ENCODE results near the gene ATG2B. TPM values are rescaled to one million over a fixed set of nuclear protein-coding genes. Genes with fewer than 3 reads are reported as not detected.
"Not testable (repeated sequence)": the region's sequence is repeated elsewhere in the genome, so short reads cannot be mapped to it uniquely, and the experiment has no call there.

ATG2B gene
- total and polyA plus RNA-seq, 2 of the 4 experiments (the other 2 are of a cell fraction) = 6.9 to 22.0 TPM

- Histone ChIP-seq H3K79me1 (ENCODE audit: low read depth in 1 of 2, low read length in 2 of 2) (peaks cover 30 to 45% of the 10 kb centered on the region in 2 experiments; a peak in 3 of 4 replicates), H4K5ac (ENCODE audit: low read depth, low read length) (no peak overlapping the region), H3K23ac (ENCODE audit: low read depth, low read length) (no peak overlapping the region; the same call in 1 of the 2 replicates), H3K18ac (ENCODE audit: low read depth, low read length) (no peak overlapping the region), H4K8ac (ENCODE audit: low read depth in 2 of 2, low read length in 2 of 2) (no peak overlapping the region), H3K27ac (ENCODE audit: insufficient read depth, low read length) (no peak overlapping the region), H4K20me1 (ENCODE audit: insufficient read depth, low read length) (peaks cover 19% of the 10 kb centered on the region; the same call in 1 of the 2 replicates), H2AK9ac (replicated peaks; ENCODE audit: low read depth, low read length, poor library complexity) (no peak overlapping the region), H3K27me3 (ENCODE audit: control insufficient read depth, insufficient read depth, low read length) (no peaks in the 10 kb centered on the region), H3K9me1 (ENCODE audit: insufficient read depth, low read length) (peaks cover 14% of the 10 kb centered on the region), H3K4me3 (ENCODE audit: insufficient read depth, low read depth, low read length) (no peak overlapping the region), H3K4me2 (ENCODE audit: low read depth, low read length) (no peak overlapping the region), H2BK120ac (ENCODE audit: low read depth, low read length) (no peak overlapping the region), H2AK5ac (ENCODE audit: low read depth, low read length) (no peak overlapping the region), H3K14ac (replicated peaks; ENCODE audit: low read depth, low read length) (no peak overlapping the region), H3K9me3 (ENCODE audit: control insufficient read depth, insufficient read depth, low read length) (no peaks in the 10 kb centered on the region), H2BK5ac (ENCODE audit: low read depth, low read length, poor library complexity, severe bottlenecking) (no peak overlapping the region), H3K4ac (ENCODE audit: low read depth, low read length) (no peak overlapping the region), H3K4me1 (ENCODE audit: control insufficient read depth, insufficient read depth, low read length) (peaks cover 5% of the 10 kb centered on the region; the same call in 1 of the 2 replicates), H3K9ac (ENCODE audit: low read depth, low read length) (no peak overlapping the region), H3K36me3 (ENCODE audit: control insufficient read depth, insufficient read depth, low read length) (no peaks in the 10 kb centered on the region), H3K56ac (ENCODE audit: extremely low read depth, insufficient read depth, low read length) (no peak overlapping the region), H2AFZ (replicated peaks; ENCODE audit: low read length, poor library complexity) (no peak overlapping the region), H4K91ac (ENCODE audit: insufficient read depth, low read depth, low read length) (no peak overlapping the region), H2BK20ac (ENCODE audit: low read depth, low read length) (no peak overlapping the region), H2BK15ac (ENCODE audit: low read depth, low read length) (no peak overlapping the region)
- CTCF ChIA-PET = no interaction called here
- dilution Hi-C loops (cut with HindIII; ENCODE audit: low sequenced_read_pairs, unreplicated experiment) (no loop called here), intact Hi-C loops (cut with micrococcal nuclease) (no loop called here), in situ Hi-C loops (cut with MboI; ENCODE audit: low sequenced_read_pairs) (no loop called here)
- TF ChIP-seq CHD1 (IDR thresholded peaks at IDR 0.05; ENCODE audit: low read depth, low read length) = no peak
- TF ChIP-seq MAFK (IDR thresholded peaks at IDR 0.05; ENCODE audit: low read depth, low read length) = no peak
- TF ChIP-seq, protein P1, sequence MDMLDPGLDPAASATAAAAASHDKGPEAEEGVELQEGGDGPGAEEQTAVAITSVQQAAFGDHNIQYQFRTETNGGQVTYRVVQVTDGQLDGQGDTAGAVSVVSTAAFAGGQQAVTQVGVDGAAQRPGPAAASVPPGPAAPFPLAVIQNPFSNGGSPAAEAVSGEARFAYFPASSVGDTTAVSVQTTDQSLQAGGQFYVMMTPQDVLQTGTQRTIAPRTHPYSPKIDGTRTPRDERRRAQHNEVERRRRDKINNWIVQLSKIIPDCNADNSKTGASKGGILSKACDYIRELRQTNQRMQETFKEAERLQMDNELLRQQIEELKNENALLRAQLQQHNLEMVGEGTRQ (IDR thresholded peaks at IDR 0.05; ENCODE audit: low read depth, low read length) = no peak
- no peak for TF ChIP-seq SMC3 (IDR thresholded peaks at IDR 0.05; ENCODE audit: low read depth, low read length)
- ATAC-seq (ENCODE audit: low read depth) = no peak
- POLR2A ChIA-PET (ENCODE audit: unreplicated experiment) = no interaction called here
- 86% methylated on average over 3 of the region's 7 CpGs; no CpG with 5 or more reads in 1 of the 2 experiments for whole genome bisulfite sequencing, 2 experiments (ENCODE audit: extremely low coverage in 2 of 2, insufficient read length in 1 of 2)
- DNase-seq = no peak
- BruUV-seq (replicated peaks) = no TSS peak
These were observed 13.7 kb downstream of the ATG2B start for GRCh38 chr14:96349286-96350075.

DNA sequence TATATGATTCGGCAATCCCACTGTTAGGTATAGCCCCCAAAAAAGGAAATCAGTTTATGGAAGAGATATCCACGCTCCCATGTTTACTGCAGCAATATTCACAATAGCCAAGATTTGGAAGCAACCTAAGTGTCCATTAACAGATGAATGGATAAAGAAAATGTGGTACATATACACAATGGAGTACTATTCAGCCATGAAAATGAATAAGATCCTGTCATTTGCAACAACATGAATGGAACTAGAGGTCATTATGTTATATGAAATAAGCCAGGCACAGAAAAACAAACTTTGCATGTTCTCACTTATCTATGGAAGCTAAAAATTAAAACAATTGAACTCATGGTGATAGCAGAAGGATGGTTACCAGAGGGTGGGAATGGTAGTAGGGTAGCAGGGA, 15.2 kb downstream of the ATG2B start:
- H2BK120ac ChIP-seq (ENCODE audit: low read depth, low read length); H4K91ac ChIP-seq (ENCODE audit: insufficient read depth, low read depth, low read length); H4K8ac ChIP-seq (ENCODE audit: low read depth in 2 of 2, low read length in 2 of 2); H4K5ac ChIP-seq (ENCODE audit: low read depth, low read length); H3K9me1 ChIP-seq (ENCODE audit: insufficient read depth, low read length); H3K18ac ChIP-seq (ENCODE audit: low read depth, low read length); ATAC-seq (ENCODE audit: low read depth); dilution Hi-C loops (cut with HindIII; ENCODE audit: low sequenced_read_pairs, unreplicated experiment); H2BK5ac ChIP-seq (ENCODE audit: low read depth, low read length, poor library complexity, severe bottlenecking); BruUV-seq (replicated peaks); H3K56ac ChIP-seq (ENCODE audit: extremely low read depth, insufficient read depth, low read length); H2AK5ac ChIP-seq (ENCODE audit: low read depth, low read length); H3K36me3 ChIP-seq (ENCODE audit: control insufficient read depth, insufficient read depth, low read length); CTCF ChIA-PET; H3K27ac ChIP-seq (ENCODE audit: insufficient read depth, low read length); H3K23ac ChIP-seq (ENCODE audit: low read depth, low read length); H2AK9ac ChIP-seq (replicated peaks; ENCODE audit: low read depth, low read length, poor library complexity); H3K4me3 ChIP-seq (ENCODE audit: insufficient read depth, low read depth, low read length); H3K4ac ChIP-seq (ENCODE audit: low read depth, low read length); H3K27me3 ChIP-seq (ENCODE audit: control insufficient read depth, insufficient read depth, low read length); H3K4me1 ChIP-seq (ENCODE audit: control insufficient read depth, insufficient read depth, low read length); DNase-seq; intact Hi-C loops (cut with micrococcal nuclease); POLR2A ChIA-PET (ENCODE audit: unreplicated experiment); H3K14ac ChIP-seq (replicated peaks; ENCODE audit: low read depth, low read length); H2BK15ac ChIP-seq (ENCODE audit: low read depth, low read length); H3K4me2 ChIP-seq (ENCODE audit: low read depth, low read length); H3K9ac ChIP-seq (ENCODE audit: low read depth, low read length); H2AFZ ChIP-seq (replicated peaks; ENCODE audit: low read length, poor library complexity); H3K9me3 ChIP-seq (ENCODE audit: control insufficient read depth, insufficient read depth, low read length); H2BK20ac ChIP-seq (ENCODE audit: low read depth, low read length); in situ Hi-C loops (cut with MboI; ENCODE audit: low sequenced_read_pairs): not testable (repeated sequence)
- Histone ChIP-seq H4K20me1 (ENCODE audit: insufficient read depth, low read length) (peaks cover 16% of the 10 kb centered on the region; the same call in 1 of the 2 replicates), H3K79me1 (ENCODE audit: low read depth in 1 of 2, low read length in 2 of 2) (peaks cover 21 to 38% of the 10 kb centered on the region in 2 experiments; a peak in 3 of 4 replicates)
- WGBS, 2 experiments (ENCODE audit: extremely low coverage in 2 of 2, insufficient read length in 1 of 2) = no CpG with 5 or more reads among the region's 2 CpGs

Measured in IMR-90 (cell line).